Activated T-cell treated with anti-CD3 and anti-CD28 coated beads, Interleukin-2, amount 50 U/mL, for 48 hours (primary cell): ENCODE data around the gene JMJD7.

Source experiments
- DNase-seq, 2 experiments: peaks; one replicate each; pipeline ENCODE4 v3.0.0-alpha.2; 2020

Gene JMJD7

GRCh38 chr15:41868321-41868720 is 40.4 kb downstream of the JMJD7 start:
- no peak for DNase-seq

DNA sequence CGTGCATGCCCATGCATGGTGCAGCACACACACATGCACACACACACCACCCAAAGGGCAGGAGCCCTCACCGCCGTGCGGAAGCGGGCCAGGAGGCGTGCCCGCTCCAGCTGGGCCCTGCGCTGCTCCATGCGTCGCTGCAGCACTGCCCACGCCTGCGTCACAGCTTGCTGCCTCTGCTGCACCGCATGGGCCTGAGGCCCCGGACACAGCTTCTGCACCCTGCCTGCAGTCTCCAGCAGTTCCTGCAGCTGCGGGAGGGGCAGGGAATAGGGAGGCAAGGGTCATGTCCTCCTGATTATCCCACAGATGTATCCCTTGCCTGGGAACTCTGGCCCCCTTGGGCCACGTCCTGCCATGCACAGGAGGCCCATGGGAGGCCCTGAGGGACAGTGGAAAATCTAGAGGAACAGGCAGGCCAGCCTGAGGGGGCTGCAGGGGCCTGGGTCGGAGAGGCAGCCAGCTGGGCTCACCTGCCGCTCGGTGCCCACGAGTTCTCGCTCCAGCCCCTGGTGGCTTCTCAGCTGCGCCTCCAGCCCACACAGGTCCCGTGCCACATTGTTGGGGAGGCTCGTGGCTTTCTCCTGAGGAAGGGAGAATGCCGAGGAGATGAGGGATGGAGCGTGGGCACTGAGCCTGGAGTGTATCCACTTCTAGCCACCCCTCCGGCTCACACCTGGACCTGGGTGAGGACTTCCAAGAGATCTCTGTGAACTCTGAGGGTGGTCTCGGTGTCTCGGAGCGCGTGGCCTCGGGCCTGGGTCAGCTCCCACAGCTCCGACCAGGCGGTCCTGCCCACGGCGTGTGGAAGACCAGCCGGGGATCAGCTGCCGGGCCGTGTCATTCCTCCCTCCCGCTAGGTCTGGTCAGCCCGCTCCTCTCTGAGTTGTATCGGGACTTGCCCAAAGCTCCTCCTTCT is 42.1 kb downstream of the JMJD7 start:
- DNase-seq: no peak

- peak; percentile 76 to 81 for DNase-seq
Observed at GRCh38 chr15:41870689-41871081, 42.8 kb downstream of the JMJD7 start.

DNA sequence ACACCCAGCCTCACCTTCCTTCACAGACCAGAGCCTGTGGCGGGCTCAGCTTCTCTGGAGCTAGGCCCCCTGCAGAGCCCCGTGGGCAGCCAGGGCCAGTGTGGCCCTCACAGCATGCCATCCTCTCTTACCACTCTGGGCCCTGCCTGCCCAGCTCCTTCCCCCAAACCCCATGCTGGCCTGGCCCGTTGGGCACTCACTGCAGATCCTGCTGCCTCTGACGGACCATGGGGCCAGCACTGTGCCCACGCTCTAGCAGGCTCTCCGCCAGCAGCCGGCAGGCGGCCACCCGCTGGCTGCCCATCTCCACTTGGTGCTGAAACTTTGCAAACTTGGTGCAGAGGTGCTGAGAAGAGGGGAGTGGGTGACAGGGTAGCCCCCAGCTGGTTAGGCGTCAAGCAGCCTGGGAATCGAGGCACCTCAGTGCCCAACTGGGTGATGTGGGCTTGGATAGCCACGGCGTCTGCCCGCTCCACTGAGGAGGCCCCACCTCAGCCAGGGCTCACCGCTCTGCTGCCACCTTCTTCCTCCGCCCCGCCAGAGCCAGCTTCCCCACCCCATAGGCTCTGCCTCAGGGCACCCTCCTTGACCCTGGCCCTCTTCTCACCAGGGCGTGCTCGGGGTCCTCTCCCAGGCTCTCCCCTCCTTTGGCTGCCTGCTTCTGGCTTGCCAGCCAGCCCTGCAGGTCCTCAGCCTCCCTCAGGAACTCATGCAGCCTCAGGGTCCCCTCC is 43.4 kb downstream of the JMJD7 start:
- no peak for DNase-seq

- DNase-seq: no peak
Observed at GRCh38 chr15:41872166-41872747, 44.4 kb downstream of the JMJD7 start.

DNA sequence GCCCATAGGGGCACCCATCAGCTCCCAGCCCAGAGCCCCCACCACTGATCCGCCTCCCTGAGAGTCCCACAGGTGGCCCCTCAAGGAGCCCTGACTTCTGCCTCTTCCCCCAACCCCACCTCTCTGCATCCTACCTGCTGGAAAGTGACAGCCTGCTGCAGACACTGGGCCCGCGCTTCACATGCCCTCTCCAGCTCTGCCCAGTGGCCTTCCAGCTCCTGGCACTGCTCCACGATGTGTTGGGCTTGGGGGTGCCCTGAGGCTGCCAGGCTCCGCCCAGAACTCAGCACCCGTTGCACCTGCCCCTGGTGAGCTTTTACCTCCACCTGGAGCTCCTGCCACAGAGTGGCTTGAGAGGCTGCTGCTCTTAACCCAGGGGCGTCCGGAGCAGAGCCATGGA is 45.8 kb downstream of the JMJD7 start:
- DNase-seq: no peak

DNA sequence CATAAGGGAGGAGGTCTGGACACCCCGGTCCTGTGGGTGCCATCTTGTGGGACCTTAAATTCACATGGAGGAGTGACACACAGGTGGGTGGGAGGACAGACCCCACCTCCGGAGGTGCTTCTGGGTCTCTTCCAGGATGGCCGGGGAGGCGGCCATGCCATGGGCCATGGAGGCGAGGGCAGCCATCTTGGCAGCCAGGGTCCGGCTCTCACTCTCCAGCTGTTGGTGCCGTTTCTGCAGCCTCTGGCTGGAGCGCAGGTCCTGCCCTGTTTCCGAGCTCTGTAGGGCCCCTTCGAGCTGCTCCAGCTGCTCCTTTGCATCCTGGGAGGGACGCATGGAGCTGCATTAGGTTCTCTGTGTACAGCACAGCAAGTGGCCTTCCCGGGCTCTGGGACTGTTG is 46.8 kb downstream of the JMJD7 start:
- no peak for DNase-seq

- no peak for DNase-seq
Observed at GRCh38 chr15:41876007-41876406, 48.1 kb downstream of the JMJD7 start.

DNA sequence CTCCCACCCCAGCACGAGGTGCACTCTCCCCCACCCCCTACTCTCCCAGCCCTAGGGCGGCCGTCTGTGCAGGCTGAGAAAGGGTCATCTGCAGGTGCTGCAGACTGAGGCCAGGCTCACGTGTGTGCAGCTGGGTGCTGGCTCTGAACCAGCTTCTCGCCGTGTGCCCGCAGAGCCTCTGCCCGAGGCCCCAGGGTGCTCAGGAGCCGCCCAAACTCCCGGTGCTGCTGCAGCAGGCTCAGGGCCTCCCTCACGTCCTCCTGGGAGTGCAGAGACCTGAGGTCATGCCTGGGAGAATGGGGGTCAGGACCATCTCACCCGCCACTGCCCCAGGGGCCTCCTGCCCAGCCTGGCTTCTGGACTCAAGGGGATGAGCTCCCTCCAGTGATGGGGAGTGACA is 48.8 kb downstream of the JMJD7 start:
- no peak for DNase-seq

GRCh38 chr15:41877631-41878354 is 49.9 kb downstream of the JMJD7 start:
- no peak for DNase-seq

DNA sequence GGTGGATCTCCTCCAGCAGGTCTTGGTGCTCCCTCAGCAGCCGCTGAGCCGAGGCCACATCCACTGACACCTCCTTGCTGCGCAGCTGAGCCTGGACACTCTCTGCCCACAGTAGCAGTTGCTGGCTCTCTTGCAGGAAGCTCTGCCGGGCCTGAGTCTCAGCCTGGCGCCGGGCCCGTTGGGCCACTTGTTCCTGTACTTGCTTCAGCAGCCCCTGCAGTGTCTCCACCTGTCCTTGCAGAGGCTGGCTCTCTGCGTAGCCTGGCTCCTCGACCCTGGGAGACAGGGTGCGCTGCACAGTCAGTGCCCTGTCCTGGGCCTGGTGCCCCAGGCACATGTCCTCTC is 50.4 kb downstream of the JMJD7 start:
- no peak for DNase-seq

- no peak for DNase-seq
Observed at GRCh38 chr15:41879321-41879845, 51.5 kb downstream of the JMJD7 start.

- no peak for DNase-seq
Observed at GRCh38 chr15:41880156-41880877, 52.4 kb downstream of the JMJD7 start.

- DNase-seq: no peak
Observed at GRCh38 chr15:41881086-41881485, 53.2 kb downstream of the JMJD7 start.

- no peak for DNase-seq
Observed at GRCh38 chr15:41881550-41881919, 53.6 kb downstream of the JMJD7 start.

DNA sequence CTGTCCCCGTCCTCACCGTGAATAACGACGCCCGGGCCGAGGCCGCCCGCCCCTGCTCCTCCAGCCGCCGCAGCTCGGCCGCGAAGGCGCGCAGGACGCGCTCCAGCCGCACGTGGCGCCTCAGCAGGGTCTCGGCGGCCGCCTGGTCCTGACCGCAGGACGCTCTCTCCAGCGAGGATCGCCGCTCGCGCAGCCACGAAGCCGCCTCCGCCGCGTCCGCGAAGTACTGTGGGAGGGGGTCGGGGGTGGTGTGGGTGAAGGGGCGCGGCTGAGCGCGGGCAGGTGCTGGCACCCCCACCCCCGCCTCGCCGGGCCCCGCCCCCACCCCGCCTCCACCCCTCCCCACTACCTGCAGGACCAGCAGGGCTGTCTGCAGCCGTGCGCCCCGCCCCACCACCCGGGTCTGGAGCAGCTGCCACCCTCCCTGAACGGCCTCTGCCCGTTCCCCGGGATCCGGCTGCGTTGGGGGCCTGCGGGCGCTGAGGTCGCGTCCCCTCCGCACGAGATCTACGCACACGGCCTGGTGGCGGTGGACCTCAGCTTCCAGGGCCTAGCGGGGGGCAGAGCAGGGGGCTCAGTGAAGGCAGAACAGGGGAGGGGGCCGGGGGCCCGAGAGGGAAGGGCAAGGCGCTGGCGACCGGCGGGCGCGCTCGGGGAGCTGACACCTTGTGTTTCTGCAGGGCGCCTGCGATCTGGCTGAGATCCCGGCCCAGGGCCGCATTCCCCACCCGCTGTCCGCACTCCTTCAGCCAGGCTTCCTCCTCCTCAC is 54.2 kb downstream of the JMJD7 start:
- no peak for DNase-seq

GRCh38 chr15:41882689-41883483 is 55.0 kb downstream of the JMJD7 start:
- DNase-seq: no peak

DNA sequence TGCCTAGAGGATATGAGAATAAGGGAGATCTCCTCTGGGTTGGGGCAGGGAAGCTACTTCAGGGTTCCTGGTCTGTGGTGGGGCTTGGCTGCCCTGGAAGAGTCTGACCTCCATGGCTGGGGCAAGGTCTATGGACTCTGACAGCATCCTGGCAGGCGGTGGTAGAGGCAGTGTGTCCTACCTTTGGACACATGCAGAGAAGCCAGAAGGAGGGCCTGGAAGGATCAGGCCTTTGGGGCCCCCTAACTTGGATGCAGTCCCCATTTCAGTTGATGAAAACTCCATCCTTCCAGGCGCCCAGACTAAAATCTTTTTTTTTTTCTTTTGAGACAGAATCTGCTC is 55.6 kb downstream of the JMJD7 start:
- no peak for DNase-seq

- DNase-seq: no peak
Observed at GRCh38 chr15:41884458-41884857, 56.6 kb downstream of the JMJD7 start.

- DNase-seq: no peak
Observed at GRCh38 chr15:41885321-41885720, 57.4 kb downstream of the JMJD7 start.

DNA sequence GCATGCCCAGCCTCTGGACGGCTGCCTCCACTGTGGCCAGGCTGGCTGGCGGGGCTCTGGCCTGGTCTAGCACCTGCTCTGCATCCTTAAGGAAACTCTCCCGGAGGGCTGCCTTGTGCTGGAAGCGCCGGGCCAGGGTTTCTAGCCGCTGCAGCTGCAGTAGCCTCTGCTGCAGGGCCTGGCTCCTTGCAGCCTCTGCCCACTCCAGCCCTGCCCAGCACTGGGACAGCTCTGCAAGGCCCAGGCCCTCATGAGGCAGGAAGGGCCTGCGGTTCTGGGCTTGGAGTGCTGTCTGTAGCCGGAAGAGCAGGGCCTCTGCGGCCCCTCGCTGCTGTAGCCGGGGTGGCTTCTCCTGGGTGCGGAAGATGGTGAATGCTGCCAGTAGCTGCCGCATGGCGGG is 57.9 kb downstream of the JMJD7 start:
- no peak for DNase-seq
